Measurements from ENCODE around the gene FOXN3.

GRCh38 chr14:89411976-89412375, 5.1 kb downstream of the FOXN3 start:
- TF ChIP-seq CTCF (IDR thresholded peaks at IDR 0.05) (no peak), POLR2A (IDR thresholded peaks at IDR 0.05) (no peak)
